ENCODE data around the gene SRCIN1. TPM values are rescaled to one million over a fixed set of nuclear protein-coding genes. Genes with fewer than 3 reads are reported as not detected.

SRCIN1 gene
- total RNA-seq, 1 experiment from 2014 or later: 6.9 TPM

DNA sequence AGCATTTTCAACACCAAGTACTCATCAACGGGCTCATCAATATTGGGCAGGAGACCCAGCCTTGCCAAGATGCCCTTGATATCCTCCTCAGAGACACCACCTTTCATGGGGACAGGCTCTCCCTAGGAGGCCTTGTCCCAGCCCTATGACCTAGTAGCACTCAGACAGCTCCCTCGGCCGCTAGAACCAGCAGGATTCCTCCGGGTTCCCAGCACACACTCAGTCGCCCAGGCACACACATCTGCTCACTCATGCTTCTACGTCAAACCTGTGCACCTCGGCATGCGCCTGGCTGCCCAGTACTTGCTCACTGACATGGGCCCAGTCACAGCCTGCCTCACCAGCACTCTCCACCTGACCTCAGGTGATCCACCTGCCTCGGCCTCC, 17.0 kb downstream of the SRCIN1 start:
- Mint-ChIP-seq H3K27ac (peak overlapping the region in 2 of 3 experiments; percentile 33 to 49; a peak in 3 of 7 replicates), H3K4me3 (no peak overlapping the region), H3K36me3 (ENCODE audit: insufficient read depth in 1 of 3, low read depth in 3 of 3) (no peaks in the 10 kb centered on the region), H3K27me3 (ENCODE audit: low read depth) (peaks cover 34% of the 10 kb centered on the region), H3K9me3 (no peaks in the 10 kb centered on the region), H3K4me1 (peaks cover 58 to 70% of the 10 kb centered on the region in 2 experiments)
- H2BK20ac ChIP-seq (ENCODE audit: low read depth, low read length, poor library complexity, severe bottlenecking): no peak overlapping the region
- TF ChIP-seq, protein P1, sequence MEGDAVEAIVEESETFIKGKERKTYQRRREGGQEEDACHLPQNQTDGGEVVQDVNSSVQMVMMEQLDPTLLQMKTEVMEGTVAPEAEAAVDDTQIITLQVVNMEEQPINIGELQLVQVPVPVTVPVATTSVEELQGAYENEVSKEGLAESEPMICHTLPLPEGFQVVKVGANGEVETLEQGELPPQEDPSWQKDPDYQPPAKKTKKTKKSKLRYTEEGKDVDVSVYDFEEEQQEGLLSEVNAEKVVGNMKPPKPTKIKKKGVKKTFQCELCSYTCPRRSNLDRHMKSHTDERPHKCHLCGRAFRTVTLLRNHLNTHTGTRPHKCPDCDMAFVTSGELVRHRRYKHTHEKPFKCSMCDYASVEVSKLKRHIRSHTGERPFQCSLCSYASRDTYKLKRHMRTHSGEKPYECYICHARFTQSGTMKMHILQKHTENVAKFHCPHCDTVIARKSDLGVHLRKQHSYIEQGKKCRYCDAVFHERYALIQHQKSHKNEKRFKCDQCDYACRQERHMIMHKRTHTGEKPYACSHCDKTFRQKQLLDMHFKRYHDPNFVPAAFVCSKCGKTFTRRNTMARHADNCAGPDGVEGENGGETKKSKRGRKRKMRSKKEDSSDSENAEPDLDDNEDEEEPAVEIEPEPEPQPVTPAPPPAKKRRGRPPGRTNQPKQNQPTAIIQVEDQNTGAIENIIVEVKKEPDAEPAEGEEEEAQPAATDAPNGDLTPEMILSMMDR (conservative IDR thresholded peaks at IDR 0.05): no peak
- no peak overlapping the region for H2BK12ac ChIP-seq (ENCODE audit: insufficient read length, low read depth, low read length)
- H2BK120ac ChIP-seq (ENCODE audit: low read depth, low read length, poor library complexity, severe bottlenecking): no peak overlapping the region
- H4K20me1 ChIP-seq (ENCODE audit: control insufficient read depth, insufficient read depth, insufficient read length): peaks cover 2% of the 10 kb centered on the region
- no peak overlapping the region for H3K4ac ChIP-seq (ENCODE audit: low read depth, low read length)
- H3K79me2 ChIP-seq (ENCODE audit: insufficient read depth, low read length): no peaks in the 10 kb centered on the region
- no peak overlapping the region for H4K91ac ChIP-seq (ENCODE audit: insufficient read length, low read depth, low read length)
- H4K5ac ChIP-seq (ENCODE audit: insufficient read length, low read depth, low read length): no peak overlapping the region
- no peak overlapping the region for H3T11ph ChIP-seq (ENCODE audit: low read length)
- no CpG with 5 or more reads among the region's 9 CpGs for WGBS (ENCODE audit: extremely low coverage, insufficient read length, low lambda C conversion rate)
- no peak overlapping the region for H3K27ac ChIP-seq (ENCODE audit: insufficient read length, low read depth, low read length)
- DNase-seq: no peak
- H3K9ac ChIP-seq (ENCODE audit: extremely low read depth, insufficient read length, low read length): no peak overlapping the region
- H3K23me2 ChIP-seq (ENCODE audit: insufficient read length, low read depth, low read length, poor library complexity, severe bottlenecking): no peaks in the 10 kb centered on the region
- no peaks in the 10 kb centered on the region for H3K4me1 ChIP-seq (ENCODE audit: insufficient read depth, low read length)
- no peak overlapping the region for H4K8ac ChIP-seq (replicated peaks; ENCODE audit: insufficient read length, low read depth, low read length)
- H3K4me2 ChIP-seq (ENCODE audit: insufficient read depth, insufficient read length, low read length): no peak overlapping the region
- H2BK15ac ChIP-seq (ENCODE audit: low read depth, low read length): no peak overlapping the region
- no peak overlapping the region for H3K56ac ChIP-seq (ENCODE audit: insufficient read length, low read depth, low read length)
- no peak overlapping the region for H3K18ac ChIP-seq (ENCODE audit: insufficient read length, low read depth, low read length)
- no peaks in the 10 kb centered on the region for H3K9me3 ChIP-seq (ENCODE audit: control insufficient read depth, low read depth, low read length)
- H3K79me1 ChIP-seq (ENCODE audit: insufficient read depth, low read depth, low read length, poor library complexity, severe bottlenecking): no peaks in the 10 kb centered on the region
- no peak overlapping the region for H2AFZ ChIP-seq (ENCODE audit: low read length)
- no peak overlapping the region for H3K23ac ChIP-seq (ENCODE audit: insufficient read length, low read depth, low read length)
- H2BK5ac ChIP-seq (ENCODE audit: insufficient read length, low read length): no peak overlapping the region
- no peak overlapping the region for H3K14ac ChIP-seq (ENCODE audit: insufficient read depth, low read length)
- H3K27me3 ChIP-seq (ENCODE audit: insufficient read depth, low read length): no peaks in the 10 kb centered on the region; the same call in 1 of the 2 replicates
- H2AK5ac ChIP-seq (ENCODE audit: insufficient read length, low read length): no peak overlapping the region

Measured in H9 (cell line).